ENCODE measurements around the gene DPH1. TPM values are rescaled to one million over a fixed set of nuclear protein-coding genes. Genes with fewer than 3 reads are reported as not detected.

DPH1 gene
- total RNA-seq, 4 donors from 2014 or later: 29.9 to 35.6 (median 34.0) TPM

GRCh38 chr17:2013994-2014317 lies 16.0 kb upstream of the DPH1 start:
- Histone ChIP-seq H3K36me3 (no peaks in the 10 kb centered on the region), H3K27me3 (peaks cover 29% of the 10 kb centered on the region), H3K9me3 (no peaks in the 10 kb centered on the region), H3K4me1 (peaks cover 0 to 14% (median 0%) of the 10 kb centered on the region in 3 donors), H3K27ac (no peak overlapping the region), H3K4me3 (no peak overlapping the region)
- TF ChIP-seq CTCF (IDR thresholded peaks at IDR 0.05) (no peak), EP300 (IDR thresholded peaks at IDR 0.05) (no peak)
- ATAC-seq: no peak
- no CpG with 5 or more reads among the region's 1 CpG for WGBS, 2 donors (ENCODE audit: low coverage in 1 of 2)

- Histone ChIP-seq H3K36me3 (no peaks in the 10 kb centered on the region), H3K9me3 (no peaks in the 10 kb centered on the region), H3K4me3 (no peak overlapping the region), H3K27ac (no peak overlapping the region), H3K27me3 (peaks cover 32% of the 10 kb centered on the region), H3K4me1 (peaks cover 0 to 14% (median 0%) of the 10 kb centered on the region in 3 donors)
- ATAC-seq: no peak
- TF ChIP-seq POLR2AphosphoS5 (IDR thresholded peaks at IDR 0.05): no peak
- no peak for TF ChIP-seq CTCF (IDR thresholded peaks at IDR 0.05)
- no peak for TF ChIP-seq EP300 (IDR thresholded peaks at IDR 0.05)
- TF ChIP-seq POLR2A (IDR thresholded peaks at IDR 0.05): no peak
- WGBS, 2 donors (ENCODE audit: low coverage in 1 of 2): 71% methylated on average over 12 of the region's 14 CpGs; no CpG with 5 or more reads in 1 of the 2 donors
These were observed 14.6 kb upstream of the DPH1 start for GRCh38 chr17:2015314-2015713.

- Histone ChIP-seq H3K27me3 (peaks cover 32% of the 10 kb centered on the region), H3K9me3 (no peaks in the 10 kb centered on the region), H3K4me3 (no peak overlapping the region), H3K36me3 (no peaks in the 10 kb centered on the region), H3K4me1 (peaks cover 0 to 10% (median 0%) of the 10 kb centered on the region in 3 donors), H3K27ac (no peak overlapping the region)
- TF ChIP-seq POLR2A (IDR thresholded peaks at IDR 0.05) (no peak), CTCF (IDR thresholded peaks at IDR 0.05) (no peak), POLR2AphosphoS5 (IDR thresholded peaks at IDR 0.05) (no peak), EP300 (IDR thresholded peaks at IDR 0.05) (no peak)
- 80 to 100% methylated on average over 3 to 7 of the region's 20 CpGs for WGBS, 2 donors (ENCODE audit: low coverage in 1 of 2)
- no peak for ATAC-seq
These were observed 13.5 kb upstream of the DPH1 start for GRCh38 chr17:2016494-2016893.

GRCh38 chr17:2017274-2017941 lies 12.5 kb upstream of the DPH1 start:
- no peak for ATAC-seq
- no peaks in the 10 kb centered on the region for H3K36me3 ChIP-seq
- no peaks in the 10 kb centered on the region for H3K9me3 ChIP-seq
- no peak for TF ChIP-seq EP300 (IDR thresholded peaks at IDR 0.05)
- no peak for TF ChIP-seq CTCF (IDR thresholded peaks at IDR 0.05)
- TF ChIP-seq POLR2AphosphoS5 (IDR thresholded peaks at IDR 0.05): no peak
- no peak for TF ChIP-seq POLR2A (IDR thresholded peaks at IDR 0.05)
- no peak overlapping the region for H3K4me3 ChIP-seq
- peaks cover 33% of the 10 kb centered on the region for H3K27me3 ChIP-seq
- WGBS, 2 donors (ENCODE audit: low coverage in 1 of 2): 87 to 100% methylated on average over 1 to 10 of the region's 19 CpGs
- no peak overlapping the region for H3K27ac ChIP-seq
- peaks cover 0 to under 1% (median 0%) of the 10 kb centered on the region in 3 donors for H3K4me1 ChIP-seq

- Histone ChIP-seq H3K4me3 (no peak overlapping the region), H3K4me1 (peaks cover 0 to 9% (median 4%) of the 10 kb centered on the region in 3 donors), H3K36me3 (no peaks in the 10 kb centered on the region), H3K27ac (no peak overlapping the region), H3K9me3 (no peaks in the 10 kb centered on the region), H3K27me3 (peaks cover 48% of the 10 kb centered on the region)
- ATAC-seq: no peak
- 56 to 75% methylated on average over 17 to 21 of the region's 24 CpGs for WGBS, 2 donors (ENCODE audit: low coverage in 1 of 2)
- TF ChIP-seq POLR2A (IDR thresholded peaks at IDR 0.05) (no peak), EP300 (IDR thresholded peaks at IDR 0.05) (no peak), POLR2AphosphoS5 (IDR thresholded peaks at IDR 0.05) (no peak), CTCF (IDR thresholded peaks at IDR 0.05) (no peak)
These were observed 11.0 kb upstream of the DPH1 start for GRCh38 chr17:2018716-2019510.

Data from gastroesophageal sphincter (tissue), 4 donors.